GM12801 (cell line): ENCODE data around the gene DENND6B.

Experiments
- CTCF ChIP-seq: IDR thresholded peaks from one replicate; pipeline ENCODE4 v1.5.1; 2011; ENCODE audit warnings: control low read depth; ENCODE audit not compliant: insufficient read length; ENCODE audit errors: extremely low read depth

DENND6B gene

GRCh38 chr22:50360578-50360977, 33.8 kb upstream of the DENND6B start:
- no peak for TF ChIP-seq CTCF

GRCh38 chr22:50357756-50358155, 30.9 kb upstream of the DENND6B start:
- TF ChIP-seq CTCF, result no peak

GRCh38 chr22:50357222-50357621, 30.4 kb upstream of the DENND6B start:
- no peak for TF ChIP-seq CTCF

- TF ChIP-seq CTCF, result no peak
Measured at GRCh38 chr22:50356186-50356585, 29.4 kb upstream of the DENND6B start.

GRCh38 chr22:50348058-50348457, 21.2 kb upstream of the DENND6B start:
- no peak for TF ChIP-seq CTCF

- no peak for TF ChIP-seq CTCF
Measured at GRCh38 chr22:50347157-50347556, 20.3 kb upstream of the DENND6B start.

GRCh38 chr22:50346470-50346869, 19.7 kb upstream of the DENND6B start:
- no peak for TF ChIP-seq CTCF

- TF ChIP-seq CTCF, result no peak
Measured at GRCh38 chr22:50343541-50343935, 16.7 kb upstream of the DENND6B start.
